Kidney glomerular epithelial cell (primary cell): Measurements from ENCODE around the gene FAM3B.
"Not testable (repeated sequence)": the region's sequence is repeated elsewhere in the genome, so short reads cannot be mapped to it uniquely, and the experiment has no call there.

Experiments
- DNase-seq: peaks from one replicate; lab custom pipeline; 2025; lab: John Stamatoyannopoulos, UW

FAM3B gene

DNA sequence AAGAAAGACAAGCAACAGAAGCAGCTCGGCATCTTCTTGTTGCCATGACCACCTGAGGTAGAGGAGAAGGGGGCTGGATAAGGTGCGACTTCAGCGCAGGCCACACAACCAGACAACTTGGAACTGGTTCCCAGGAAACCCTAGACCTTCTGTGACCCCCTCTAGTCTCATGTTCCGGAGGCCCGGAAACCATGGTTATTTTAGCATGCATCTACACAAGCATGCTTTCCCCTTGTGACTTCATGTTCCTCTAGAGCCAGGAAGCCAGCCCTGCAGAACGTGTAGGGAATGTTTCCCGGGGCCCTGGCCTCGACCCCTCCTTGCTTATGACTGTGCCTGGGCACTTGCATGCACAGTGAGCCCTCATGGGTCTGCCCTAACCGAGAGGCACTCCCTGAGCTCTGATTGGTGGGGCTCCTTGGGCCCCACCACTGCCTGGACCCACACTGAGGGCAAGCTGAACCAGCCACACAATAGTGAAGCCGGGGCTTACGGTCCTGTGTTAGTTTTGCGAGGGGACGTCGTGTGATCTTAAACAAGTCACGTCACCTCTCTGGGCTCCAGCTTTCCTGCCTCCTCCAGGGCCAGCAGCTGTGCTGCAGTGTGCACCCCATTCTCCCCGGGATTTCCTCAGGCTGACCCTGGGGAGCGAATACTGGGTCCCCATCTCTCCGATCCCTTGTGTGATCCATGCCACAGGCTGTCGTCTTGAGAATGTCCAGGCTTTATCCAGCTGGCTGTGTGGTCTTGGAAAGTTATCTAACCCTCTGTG, 33.2 kb downstream of the FAM3B start:
- DNase-seq: no peak

DNA sequence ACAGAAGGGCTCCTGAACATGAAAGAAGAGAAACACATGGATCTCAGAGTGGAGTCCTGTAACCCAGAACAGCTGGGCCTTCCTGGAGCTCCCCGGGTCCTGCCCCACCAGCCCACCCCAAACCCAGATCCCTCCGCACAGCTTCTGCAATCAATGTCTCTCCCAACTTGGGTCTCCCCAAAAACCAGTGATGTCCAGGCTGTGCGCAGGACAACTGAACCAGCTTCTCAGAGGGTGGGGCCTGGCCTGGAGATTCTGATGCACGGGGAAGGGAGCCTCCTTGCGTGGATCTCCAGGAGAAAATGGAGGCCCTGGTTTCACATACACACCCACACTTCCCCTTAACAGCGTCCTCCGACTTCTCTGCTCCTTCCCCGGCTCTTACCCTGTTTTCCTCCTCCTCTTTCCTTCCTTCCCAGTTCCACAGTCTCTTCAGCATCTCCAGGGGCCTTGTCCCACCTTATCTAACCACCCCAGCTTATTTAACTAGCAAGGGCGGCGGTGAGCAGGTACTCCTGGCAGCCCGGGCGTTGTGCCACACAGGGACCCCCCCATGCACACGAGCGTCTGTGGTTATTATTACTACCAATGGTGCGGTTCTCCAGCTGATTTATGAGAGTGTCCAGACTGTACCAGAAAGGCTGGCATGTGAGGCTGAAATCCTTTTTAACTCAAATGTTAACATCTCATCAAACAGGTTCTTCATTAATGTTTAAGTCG, 34.0 kb downstream of the FAM3B start:
- no peak for DNase-seq

DNA sequence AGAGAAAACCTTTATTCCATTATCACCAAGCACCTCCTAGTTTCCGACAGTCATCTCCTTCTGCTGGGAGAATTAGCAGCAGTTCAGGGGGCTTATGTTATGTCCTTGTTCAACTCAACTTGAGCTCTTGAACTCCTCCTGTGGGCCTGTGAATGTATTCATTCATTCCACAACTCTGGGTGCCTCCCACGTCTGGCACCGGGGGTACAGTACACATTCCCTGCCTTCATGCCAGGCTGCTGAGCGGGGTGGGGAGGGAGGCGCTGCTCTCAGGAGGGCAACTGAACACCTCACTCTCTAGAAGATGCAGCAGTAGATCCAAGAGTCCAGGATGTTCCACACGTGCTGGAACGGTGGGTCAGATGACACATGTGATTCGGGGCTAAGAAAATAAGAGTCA, 40.9 kb downstream of the FAM3B start:
- DNase-seq: no peak

DNA sequence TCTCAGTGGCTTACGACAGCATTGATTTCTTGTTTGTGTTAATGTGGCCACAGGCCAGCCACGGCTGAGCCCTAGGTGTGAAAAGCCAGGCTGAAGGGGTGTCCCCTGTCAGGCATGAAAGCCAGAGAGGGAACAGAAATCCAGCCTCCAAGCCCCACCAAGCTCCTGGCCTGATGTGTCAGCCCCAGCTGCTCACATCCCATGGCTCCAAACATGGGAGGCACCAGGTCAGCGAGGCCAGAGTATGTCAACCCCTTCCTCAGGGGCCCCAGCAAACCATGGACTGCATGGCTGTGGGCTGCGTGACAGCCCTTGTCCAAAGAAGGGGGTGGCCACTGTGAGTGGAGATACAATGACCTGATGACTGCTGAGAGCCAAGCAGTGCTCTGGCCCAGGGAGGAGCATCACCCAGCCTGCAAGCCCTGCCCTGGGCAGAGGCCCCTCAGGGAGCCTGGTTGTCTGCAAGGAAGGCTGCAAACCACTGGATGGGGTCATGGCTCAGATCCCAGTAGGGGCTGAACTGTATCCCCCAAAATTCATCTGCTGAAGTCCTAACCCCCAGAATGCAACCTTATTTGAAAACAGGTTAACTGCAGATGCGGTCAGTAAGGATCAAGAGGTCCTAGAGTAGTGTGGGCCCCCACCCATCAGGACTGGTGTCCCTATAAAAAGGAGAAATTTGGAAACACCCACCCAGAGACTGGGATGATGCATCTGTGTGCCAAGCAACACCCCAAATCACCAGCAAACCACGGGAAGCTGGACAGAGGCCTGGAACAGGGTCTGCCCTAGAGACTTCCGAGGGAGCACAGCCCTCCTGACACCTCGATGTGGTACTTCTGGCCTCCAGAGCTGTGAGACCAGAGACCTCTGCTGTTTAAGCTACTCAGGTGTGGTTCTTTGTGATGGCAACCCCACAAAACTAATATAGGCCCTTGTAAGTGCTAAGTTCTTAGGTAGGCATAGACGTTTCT, 41.9 kb downstream of the FAM3B start:
- no peak for DNase-seq

DNA sequence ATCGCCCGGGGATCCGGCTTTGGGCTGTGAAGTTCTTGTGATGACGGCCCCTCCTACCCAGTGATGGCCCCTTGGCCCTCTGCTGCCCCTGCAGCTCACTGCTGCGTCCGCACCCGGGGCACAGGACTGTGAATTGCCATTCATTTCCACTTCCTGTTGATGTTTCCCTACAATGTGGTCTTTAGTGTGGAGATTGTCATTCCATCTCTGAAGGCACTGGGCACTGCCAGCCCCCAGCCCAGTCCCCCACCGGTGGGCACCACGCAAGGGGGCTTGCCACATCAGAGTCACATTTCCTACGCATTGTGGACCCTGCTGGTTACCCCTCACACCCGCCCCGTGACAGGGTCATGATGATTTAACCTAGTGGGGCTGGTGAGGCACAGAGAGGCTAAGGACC, 42.7 kb downstream of the FAM3B start:
- DNase-seq: no peak

- DNase-seq: not testable (repeated sequence)
Observed at GRCh38 chr21:41359754-41360071, 43.1 kb downstream of the FAM3B start.

- DNase-seq: no peak
Observed at GRCh38 chr21:41360072-41360821, 43.6 kb downstream of the FAM3B start.

- no peak for DNase-seq
Observed at GRCh38 chr21:41361053-41361785, 44.6 kb downstream of the FAM3B start.

DNA sequence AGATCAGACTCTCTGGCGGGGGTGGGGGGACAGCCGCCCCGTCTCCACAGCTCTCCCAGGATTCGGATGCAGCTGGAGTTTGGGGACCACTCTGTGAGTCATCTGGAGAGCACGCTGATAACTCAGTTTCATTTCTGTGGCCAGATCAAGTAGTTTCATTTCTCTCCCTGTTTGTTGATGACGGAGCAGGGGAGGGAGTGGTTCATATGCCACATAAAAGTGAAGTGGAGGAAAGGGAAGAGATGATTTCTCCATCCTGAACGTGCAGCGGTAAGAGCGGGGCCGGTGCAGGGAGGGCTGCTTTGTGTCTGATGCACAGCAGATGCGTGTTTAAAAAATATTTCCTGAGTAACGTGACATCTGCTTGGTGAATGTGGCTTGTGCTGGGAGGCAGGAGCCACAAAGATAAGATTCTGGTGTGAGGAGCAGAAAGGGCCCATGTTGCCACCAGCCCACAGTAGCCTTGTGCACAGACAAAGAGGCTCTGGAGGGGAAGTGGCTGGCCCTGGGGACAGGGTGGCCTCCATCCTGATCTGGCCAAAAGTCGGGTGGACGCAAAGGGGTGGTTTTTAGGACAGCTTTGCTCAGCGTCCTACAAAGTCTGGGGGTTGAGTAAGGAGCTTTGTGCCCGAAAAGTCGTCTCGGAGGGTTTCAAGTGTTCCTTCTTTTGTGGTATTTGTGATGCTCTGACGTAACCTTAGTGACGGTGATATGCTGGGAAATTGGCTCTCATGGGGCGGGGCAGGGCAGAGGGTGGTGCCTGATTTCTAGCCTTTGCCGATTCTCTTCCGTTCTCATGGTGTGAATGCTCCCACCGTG, 45.4 kb downstream of the FAM3B start, which contains the start of gene MX2:
Gene MX2 (plus strand): TSS at position 242 of the 819 bp plus-strand sequence. CDS start 14,880 bp downstream, outside the sequence.
- no peak for DNase-seq

- DNase-seq: no peak
Observed at GRCh38 chr21:41362605-41363369, 46.2 kb downstream of the FAM3B start.

DNA sequence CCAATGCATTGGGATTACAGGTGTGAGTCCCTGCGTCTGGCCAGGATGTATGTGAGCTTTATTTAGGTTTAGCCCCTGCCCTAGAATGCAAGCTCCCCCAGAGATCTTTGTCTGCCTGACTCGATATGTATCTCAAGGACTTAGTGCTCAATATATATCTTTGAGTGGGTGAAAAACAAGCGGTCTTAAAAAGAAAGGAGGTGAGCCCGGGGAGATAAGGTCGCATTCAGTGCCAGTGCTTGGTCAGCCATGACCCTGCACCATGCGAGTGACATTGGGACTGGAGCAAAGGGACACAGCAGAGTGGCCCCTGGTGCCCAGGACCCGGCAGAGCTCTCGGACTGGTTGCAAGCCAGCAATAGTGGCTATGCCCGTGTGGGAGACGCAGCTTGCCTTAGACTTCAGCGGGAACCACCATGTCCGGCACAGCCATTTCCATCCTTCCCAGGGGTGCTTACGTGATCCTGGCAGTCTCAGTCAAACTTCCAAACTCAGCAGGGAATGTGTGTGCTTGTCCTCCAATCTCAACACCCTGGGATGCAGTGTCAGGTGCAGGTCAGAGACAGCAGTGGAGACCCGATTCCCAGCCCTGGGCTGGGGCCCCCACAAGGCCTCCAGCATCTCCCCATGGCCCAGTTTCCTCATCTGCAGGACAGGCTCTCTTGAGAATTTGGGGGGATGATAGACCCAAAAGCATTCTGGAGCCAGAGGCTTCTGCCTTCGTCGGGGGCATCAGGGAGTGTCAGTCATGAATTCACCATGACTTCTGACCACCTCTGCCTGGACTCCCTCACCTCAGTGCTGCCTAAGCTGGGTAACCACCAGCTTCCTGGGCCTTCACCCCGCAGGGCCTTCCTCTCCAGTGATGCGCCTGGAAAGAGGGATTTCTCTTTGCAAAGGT, 47.0 kb downstream of the FAM3B start:
- no peak for DNase-seq

GRCh38 chr21:41364308-41364707, 47.7 kb downstream of the FAM3B start:
- DNase-seq: no peak

- DNase-seq: no peak
Observed at GRCh38 chr21:41365377-41366107, 48.9 kb downstream of the FAM3B start.

DNA sequence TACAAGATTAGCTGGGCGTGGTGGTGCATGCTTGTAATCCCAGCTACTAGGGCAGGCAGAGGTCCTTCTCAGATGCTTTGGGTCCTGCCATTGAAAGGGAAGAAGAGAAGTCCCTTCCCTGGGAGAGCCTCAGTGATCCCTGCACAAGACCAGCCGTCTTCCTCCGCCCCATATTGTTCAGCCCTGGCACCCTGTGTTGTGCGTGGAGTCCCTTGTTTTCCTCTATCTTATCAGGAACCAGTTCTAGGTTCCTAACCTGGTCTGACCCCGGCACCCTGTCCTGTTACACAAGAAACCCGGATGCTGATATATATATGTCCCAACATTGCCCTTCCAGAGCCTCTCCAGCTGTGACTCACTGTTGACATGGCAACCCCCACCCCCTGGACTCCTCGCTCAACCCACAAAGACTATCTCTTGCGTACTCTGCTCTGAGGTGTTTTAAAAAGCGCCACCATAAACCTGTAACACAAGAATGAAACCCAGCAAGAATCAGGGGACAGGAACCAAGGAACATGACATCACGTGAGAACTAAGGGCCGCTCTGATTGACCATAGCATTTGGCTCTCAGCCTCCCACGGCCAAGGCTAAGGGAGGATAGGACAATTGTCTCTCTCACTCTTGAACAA, 50.0 kb downstream of the FAM3B start:
- peak; percentile 24 for DNase-seq

- DNase-seq: no peak
Observed at GRCh38 chr21:41367301-41367944, 50.8 kb downstream of the FAM3B start.

DNA sequence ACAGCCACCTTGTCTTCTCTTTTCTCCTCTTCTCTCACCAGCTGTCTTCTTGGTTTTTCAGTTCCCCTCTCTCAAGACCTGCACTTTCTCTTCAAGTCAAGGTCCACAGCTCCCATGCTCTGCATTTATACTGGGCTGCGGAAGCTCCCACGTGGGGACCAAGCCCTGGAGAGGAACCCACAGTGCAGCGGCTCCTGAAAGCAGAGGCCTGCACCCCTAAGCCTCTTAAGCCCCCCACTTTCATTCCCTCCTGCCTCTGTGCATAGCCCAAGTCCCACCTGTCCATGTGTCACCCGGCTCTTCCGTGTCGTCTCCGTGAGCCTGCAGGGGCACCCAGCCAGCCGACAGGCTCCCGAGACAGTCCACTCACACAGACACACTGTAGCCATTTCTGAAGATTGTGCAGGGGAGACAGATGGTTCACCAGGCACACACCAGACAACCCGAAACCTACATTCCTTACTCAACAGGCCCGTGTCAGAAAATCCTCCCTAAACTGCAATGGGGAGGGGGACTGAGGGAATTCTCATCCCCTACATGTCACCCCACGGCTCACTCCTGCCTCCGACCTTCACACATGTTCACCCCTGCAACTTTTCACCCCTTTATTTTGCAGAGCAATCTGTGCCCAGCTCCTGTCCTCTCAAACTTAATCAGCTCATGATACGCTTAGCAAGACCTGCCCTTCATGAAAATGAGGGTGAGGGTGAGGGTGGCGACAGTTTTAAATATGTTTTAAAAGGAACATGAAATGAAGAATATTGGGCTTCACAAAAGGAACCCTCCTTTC, 51.5 kb downstream of the FAM3B start:
- no peak for DNase-seq
